ENCODE data around the gene PACSIN1. TPM values are rescaled to one million over a fixed set of nuclear protein-coding genes. Genes with fewer than 3 reads are reported as not detected.

PACSIN1 gene
- polyA plus RNA-seq, 1 donor (not counting 4 experiments of a cell fraction or from before 2014, with no cell fraction given): not detected

DNA sequence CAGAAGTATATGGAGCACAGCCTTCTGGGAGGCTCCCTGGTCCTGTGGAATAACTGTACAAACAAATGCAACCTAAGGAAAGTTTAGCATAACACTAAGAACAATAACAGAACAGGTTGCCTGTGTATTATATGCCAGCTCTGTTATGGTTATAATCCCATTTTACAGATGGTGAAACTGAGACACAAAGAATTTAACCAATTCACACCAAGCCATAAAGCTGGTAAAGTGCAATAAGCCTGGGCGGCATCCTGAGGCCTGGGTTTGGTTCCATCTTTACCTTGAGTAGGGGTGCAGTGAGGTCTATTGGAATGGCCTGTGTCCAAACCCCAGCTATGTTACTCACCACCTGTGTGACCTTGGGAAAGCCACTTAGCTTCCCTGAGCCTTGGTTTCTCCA lies 14.7 kb upstream of the PACSIN1 start:
- H3K27ac ChIP-seq (ENCODE audit: control insufficient read depth, insufficient read depth, low read length): no peak overlapping the region
- H3K4me1 ChIP-seq (ENCODE audit: control insufficient read depth, extremely low read depth, insufficient read depth, low read length): no peaks in the 10 kb centered on the region
- H3K9me3 ChIP-seq (ENCODE audit: control insufficient read depth, low read depth, low read length): no peaks in the 10 kb centered on the region
- dilution Hi-C loops (cut with MboI; ENCODE audit: extremely low pct_ligation_motif_present, low sequenced_read_pairs): no loop called here
- no peaks in the 10 kb centered on the region for H3K36me3 ChIP-seq (ENCODE audit: control insufficient read depth in 2 of 2, extremely low read depth in 1 of 2, insufficient read depth in 2 of 2, low read length in 2 of 2)
- H3K4me3 ChIP-seq (ENCODE audit: control insufficient read depth in 2 of 3, extremely low read depth in 1 of 3, insufficient read depth in 2 of 3, low read depth in 1 of 3, low read length in 3 of 3): no peak overlapping the region
- H3K9ac ChIP-seq (ENCODE audit: control insufficient read depth, extremely low read depth, insufficient read depth, low read length): no peak overlapping the region
- H4K20me1 ChIP-seq (ENCODE audit: control insufficient read depth, extremely low read depth, insufficient read depth, low read length): no peaks in the 10 kb centered on the region
- no peaks in the 10 kb centered on the region for H3K9me1 ChIP-seq (ENCODE audit: control insufficient read depth, extremely low read depth, insufficient read depth, low read length)
- H3K4me2 ChIP-seq (ENCODE audit: control insufficient read depth, extremely low read depth, insufficient read depth, low read depth, low read length): no peak overlapping the region
- TF ChIP-seq EZH2 (IDR thresholded peaks at IDR 0.05; ENCODE audit: low read length): no peak
- TF ChIP-seq, protein P1, sequence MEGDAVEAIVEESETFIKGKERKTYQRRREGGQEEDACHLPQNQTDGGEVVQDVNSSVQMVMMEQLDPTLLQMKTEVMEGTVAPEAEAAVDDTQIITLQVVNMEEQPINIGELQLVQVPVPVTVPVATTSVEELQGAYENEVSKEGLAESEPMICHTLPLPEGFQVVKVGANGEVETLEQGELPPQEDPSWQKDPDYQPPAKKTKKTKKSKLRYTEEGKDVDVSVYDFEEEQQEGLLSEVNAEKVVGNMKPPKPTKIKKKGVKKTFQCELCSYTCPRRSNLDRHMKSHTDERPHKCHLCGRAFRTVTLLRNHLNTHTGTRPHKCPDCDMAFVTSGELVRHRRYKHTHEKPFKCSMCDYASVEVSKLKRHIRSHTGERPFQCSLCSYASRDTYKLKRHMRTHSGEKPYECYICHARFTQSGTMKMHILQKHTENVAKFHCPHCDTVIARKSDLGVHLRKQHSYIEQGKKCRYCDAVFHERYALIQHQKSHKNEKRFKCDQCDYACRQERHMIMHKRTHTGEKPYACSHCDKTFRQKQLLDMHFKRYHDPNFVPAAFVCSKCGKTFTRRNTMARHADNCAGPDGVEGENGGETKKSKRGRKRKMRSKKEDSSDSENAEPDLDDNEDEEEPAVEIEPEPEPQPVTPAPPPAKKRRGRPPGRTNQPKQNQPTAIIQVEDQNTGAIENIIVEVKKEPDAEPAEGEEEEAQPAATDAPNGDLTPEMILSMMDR (optimal IDR thresholded peaks at IDR 0.05 in 1 of 3, IDR thresholded peaks at IDR 0.05 in 1 of 3, conservative IDR thresholded peaks at IDR 0.05 in 1 of 3; ENCODE audit: extremely low read depth in 1 of 3, insufficient read depth in 2 of 3, low read length in 3 of 3): no peak
- FAIRE-seq (no peak), DNase-seq (ENCODE audit: low read depth, low spot score) (no peak)
- H3K27me3 ChIP-seq (ENCODE audit: control insufficient read depth, extremely low read depth, insufficient read depth, low read length): no peaks in the 10 kb centered on the region
- H3K79me2 ChIP-seq (ENCODE audit: control insufficient read depth, insufficient read depth, low read length): no peaks in the 10 kb centered on the region
- no peak overlapping the region for H2AFZ ChIP-seq (ENCODE audit: control insufficient read depth, low read length)

DNA sequence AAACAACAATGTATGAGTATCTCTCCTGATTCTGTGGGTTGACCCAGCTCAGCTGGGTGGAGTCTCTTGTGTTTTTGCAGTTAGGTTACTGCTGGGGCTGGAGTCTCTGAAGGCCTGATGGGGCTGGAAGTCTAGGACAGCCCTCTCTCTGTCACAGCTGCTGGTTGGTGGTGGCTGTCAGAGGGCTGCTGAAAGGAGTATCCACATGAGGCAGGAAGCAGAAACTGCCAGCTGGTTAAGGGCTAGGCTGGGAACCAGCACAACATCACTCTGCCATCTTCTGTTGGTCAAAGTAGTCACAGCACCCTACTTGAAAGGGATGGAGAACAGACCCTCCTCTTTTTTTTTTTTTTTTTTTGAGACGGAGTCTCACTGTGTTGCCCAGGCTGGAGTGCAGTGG lies 10.0 kb upstream of the PACSIN1 start:
- H3K27me3 ChIP-seq (ENCODE audit: control insufficient read depth, extremely low read depth, insufficient read depth, low read length): no peaks in the 10 kb centered on the region
- FAIRE-seq: no peak

More for the DNA sequence above, 10.0 kb upstream of the PACSIN1 start:
- TF ChIP-seq, protein P1 (optimal IDR thresholded peaks at IDR 0.05 in 1 of 3, IDR thresholded peaks at IDR 0.05 in 1 of 3, conservative IDR thresholded peaks at IDR 0.05 in 1 of 3; ENCODE audit: extremely low read depth in 1 of 3, insufficient read depth in 2 of 3, low read length in 3 of 3): no peak
- no peak for TF ChIP-seq EZH2 (IDR thresholded peaks at IDR 0.05; ENCODE audit: low read length)
- Histone ChIP-seq H3K9ac (ENCODE audit: control insufficient read depth, extremely low read depth, insufficient read depth, low read length) (no peak overlapping the region), H3K27ac (ENCODE audit: control insufficient read depth, insufficient read depth, low read length) (no peak overlapping the region), H4K20me1 (ENCODE audit: control insufficient read depth, extremely low read depth, insufficient read depth, low read length) (no peaks in the 10 kb centered on the region), H3K79me2 (ENCODE audit: control insufficient read depth, insufficient read depth, low read length) (no peaks in the 10 kb centered on the region), H3K4me1 (ENCODE audit: control insufficient read depth, extremely low read depth, insufficient read depth, low read length) (peaks cover 2% of the 10 kb centered on the region), H3K9me1 (ENCODE audit: control insufficient read depth, extremely low read depth, insufficient read depth, low read length) (no peaks in the 10 kb centered on the region), H3K4me3 (ENCODE audit: control insufficient read depth in 2 of 3, extremely low read depth in 1 of 3, insufficient read depth in 2 of 3, low read depth in 1 of 3, low read length in 3 of 3) (no peak overlapping the region), H3K36me3 (ENCODE audit: control insufficient read depth in 2 of 2, extremely low read depth in 1 of 2, insufficient read depth in 2 of 2, low read length in 2 of 2) (no peaks in the 10 kb centered on the region), H3K9me3 (ENCODE audit: control insufficient read depth, low read depth, low read length) (no peaks in the 10 kb centered on the region), H3K4me2 (ENCODE audit: control insufficient read depth, extremely low read depth, insufficient read depth, low read depth, low read length) (no peak overlapping the region), H2AFZ (ENCODE audit: control insufficient read depth, low read length) (no peak overlapping the region)
- dilution Hi-C loops (cut with MboI; ENCODE audit: extremely low pct_ligation_motif_present, low sequenced_read_pairs): no loop called here
- DNase-seq (ENCODE audit: low read depth, low spot score): no peak

Data from keratinocyte (primary cell).